Endothelial cell (in vitro differentiated cells): ENCODE results near the gene DCD. TPM values are rescaled to one million over a fixed set of nuclear protein-coding genes. Genes with fewer than 3 reads are reported as not detected.

Experiments
- DNase-seq: peaks from one replicate; pipeline ENCODE4 v3.0.0; 2021; ENCODE audit warnings: low spot score
- H3K27ac Mint-ChIP-seq: one replicate; pipeline ENCODE4 v1.8.0; 2021; ENCODE audit warnings: mixed read lengths, inconsistent platforms; ENCODE audit not compliant: unreplicated experiment
- H3K27me3 Mint-ChIP-seq: one replicate; pipeline ENCODE4 v1.8.0; 2021; ENCODE audit warnings: mild to moderate bottlenecking, moderate library complexity, mixed read lengths, inconsistent platforms; ENCODE audit not compliant: unreplicated experiment
- H3K36me3 Mint-ChIP-seq: one replicate; pipeline ENCODE4 v1.8.0; 2021; ENCODE audit warnings: mild to moderate bottlenecking, low read depth, mixed read lengths, inconsistent platforms; ENCODE audit not compliant: unreplicated experiment
- H3K4me1 Mint-ChIP-seq: one replicate; pipeline ENCODE4 v1.8.0; 2021; ENCODE audit warnings: mild to moderate bottlenecking, mixed read lengths, inconsistent platforms; ENCODE audit not compliant: unreplicated experiment
- H3K4me3 Mint-ChIP-seq: one replicate; pipeline ENCODE4 v1.8.0; 2021; ENCODE audit warnings: mild to moderate bottlenecking, mixed read lengths, inconsistent platforms; ENCODE audit not compliant: unreplicated experiment
- H3K9me3 Mint-ChIP-seq: one replicate; pipeline ENCODE4 v1.8.0; 2021; ENCODE audit warnings: mixed read lengths, inconsistent platforms; ENCODE audit not compliant: unreplicated experiment
- CTCF ChIP-seq: fragments of 200-600 bp; sonication (generic); IDR thresholded peaks from one replicate; pipeline ENCODE4 v1.5.0; 2021; ENCODE audit warnings: antibody characterized with exemption; ENCODE audit not compliant: unreplicated experiment
- total RNA-seq: library from RNA; stranded (reverse); fragmentation: NEBNext Ultra II Directional; extraction: Animal tissue kit (Norgen Biotek cat#: 25700); gene quantifications from one replicate; pipeline ENCODE4 v1.2.1, GENCODE V29; 2021; ENCODE audit not compliant: unreplicated experiment

Gene DCD
- total RNA-seq, 1 donor from 2014 or later, result not detected

GRCh38 chr12:54688309-54689033, 40.3 kb upstream of the DCD start:
- Mint-ChIP-seq H3K9me3 (no peaks in the 10 kb centered on the region), H3K36me3 (peaks cover 5% of the 10 kb centered on the region), H3K27ac (no peak overlapping the region), H3K27me3 (peaks cover 2% of the 10 kb centered on the region), H3K4me1 (peaks cover 20% of the 10 kb centered on the region), H3K4me3 (no peak overlapping the region)
- DNase-seq, result no peak
- TF ChIP-seq CTCF, result no peak

GRCh38 chr12:54684636-54685630, 36.8 kb upstream of the DCD start:
- Mint-ChIP-seq H3K36me3 (peaks cover 5% of the 10 kb centered on the region), H3K4me1 (peaks cover 23% of the 10 kb centered on the region), H3K27ac (no peak overlapping the region), H3K27me3 (peaks cover 4% of the 10 kb centered on the region), H3K9me3 (no peaks in the 10 kb centered on the region), H3K4me3 (no peak overlapping the region)
- no peak for DNase-seq
- TF ChIP-seq CTCF, result no peak

GRCh38 chr12:54683398-54683797, 35.2 kb upstream of the DCD start:
- peaks cover 5% of the 10 kb centered on the region for H3K27me3 Mint-ChIP-seq
- H3K36me3 Mint-ChIP-seq, result peaks cover 5% of the 10 kb centered on the region
- TF ChIP-seq CTCF, result no peak
- DNase-seq, result no peak
- H3K4me1 Mint-ChIP-seq, result peaks cover 23% of the 10 kb centered on the region
- H3K4me3 Mint-ChIP-seq, result no peak overlapping the region
- H3K9me3 Mint-ChIP-seq, result no peaks in the 10 kb centered on the region
- H3K27ac Mint-ChIP-seq, result peak overlapping the region; percentile 38

GRCh38 chr12:54682674-54683073, 34.5 kb upstream of the DCD start:
- Mint-ChIP-seq H3K27me3 (peaks cover 5% of the 10 kb centered on the region), H3K4me3 (no peak overlapping the region), H3K36me3 (peaks cover 5% of the 10 kb centered on the region), H3K9me3 (no peaks in the 10 kb centered on the region), H3K27ac (no peak overlapping the region), H3K4me1 (peaks cover 19% of the 10 kb centered on the region)
- TF ChIP-seq CTCF, result no peak
- DNase-seq, result no peak
